NCI-H524 (cell line): Measurements from ENCODE around the gene ST8SIA4.

Experiments used
- DNase-seq, 2 experiments: peaks; one replicate each; lab custom pipeline; 2025; lab: John Stamatoyannopoulos, UW

ST8SIA4 gene

GRCh38 chr5:100779669-100780375 lies 123.3 kb downstream of the ST8SIA4 start:
- no peak for DNase-seq

- no peak for DNase-seq
These were observed 125.3 kb downstream of the ST8SIA4 start for GRCh38 chr5:100777680-100778300.

- no peak for DNase-seq
These were observed 127.6 kb downstream of the ST8SIA4 start for GRCh38 chr5:100775533-100775855.

GRCh38 chr5:100772548-100772947 lies 130.5 kb downstream of the ST8SIA4 start:
- DNase-seq: peak; percentile 70 to 88

- peak in 1 of 2 experiments; percentile 54 for DNase-seq
These were observed 131.1 kb downstream of the ST8SIA4 start for GRCh38 chr5:100772006-100772405.

- DNase-seq: no peak
These were observed 131.9 kb downstream of the ST8SIA4 start for GRCh38 chr5:100771181-100771580.

- no peak for DNase-seq
These were observed 134.9 kb downstream of the ST8SIA4 start for GRCh38 chr5:100768221-100768620.

GRCh38 chr5:100762995-100763394 lies 140.1 kb downstream of the ST8SIA4 start:
- no peak for DNase-seq

GRCh38 chr5:100762108-100762507 lies 141.0 kb downstream of the ST8SIA4 start:
- peak in 1 of 2 experiments; percentile 21 for DNase-seq

- DNase-seq: no peak
These were observed 141.9 kb downstream of the ST8SIA4 start for GRCh38 chr5:100761192-100761591.

GRCh38 chr5:100760688-100761087 lies 142.4 kb downstream of the ST8SIA4 start:
- peak in 1 of 2 experiments; percentile 27 for DNase-seq

- DNase-seq: no peak
These were observed 144.3 kb downstream of the ST8SIA4 start for GRCh38 chr5:100758780-100759179.

- DNase-seq: no peak
These were observed 144.8 kb downstream of the ST8SIA4 start for GRCh38 chr5:100758306-100758705.

- DNase-seq: no peak
These were observed 145.5 kb downstream of the ST8SIA4 start for GRCh38 chr5:100757618-100758017.
